Fibroblast of skin of left quadriceps (primary cell): ENCODE results near the gene NOL3.
"Not testable (repeated sequence)": the region's sequence is repeated elsewhere in the genome, so short reads cannot be mapped to it uniquely, and the experiment has no call there.

Source experiments
- DNase-seq, 2 experiments: peaks; one replicate each; pipeline ENCODE4 v3.0.0-alpha.2; 2013; ENCODE audit warnings: low read depth in 2 of 2

Gene NOL3

GRCh38 chr16:67170168-67170948 lies at the start of gene NOL3:
Gene NOL3, plus strand, starts transcription at chr16:67170538.
- DNase-seq, result peak; percentile 69 to 70

- not testable (repeated sequence) for DNase-seq
Measured at GRCh38 chr16:67122799-67123198, 47.5 kb upstream of the NOL3 start.

GRCh38 chr16:67128417-67128816 lies 41.9 kb upstream of the NOL3 start:
- DNase-seq, result no peak

- DNase-seq, result no peak
Measured at GRCh38 chr16:67128887-67129286, 41.5 kb upstream of the NOL3 start.

- DNase-seq, result no peak
Measured at GRCh38 chr16:67129422-67129821, 40.9 kb upstream of the NOL3 start.

GRCh38 chr16:67137605-67138004 lies 32.7 kb upstream of the NOL3 start:
- DNase-seq, result no peak

- DNase-seq, result no peak
Measured at GRCh38 chr16:67141391-67141790, 28.9 kb upstream of the NOL3 start.

GRCh38 chr16:67142342-67142741 lies 28.0 kb upstream of the NOL3 start:
- no peak for DNase-seq

GRCh38 chr16:67144943-67145342 lies 25.4 kb upstream of the NOL3 start:
- no peak for DNase-seq

GRCh38 chr16:67145746-67146145 lies 24.6 kb upstream of the NOL3 start:
- no peak for DNase-seq

- DNase-seq, result no peak
Measured at GRCh38 chr16:67146523-67147357, 23.6 kb upstream of the NOL3 start.

- no peak for DNase-seq
Measured at GRCh38 chr16:67147437-67148140, 22.7 kb upstream of the NOL3 start.

- DNase-seq, result no peak
Measured at GRCh38 chr16:67148221-67148620, 22.1 kb upstream of the NOL3 start.

GRCh38 chr16:67148656-67149275 lies 21.6 kb upstream of the NOL3 start:
- no peak for DNase-seq

GRCh38 chr16:67149276-67150046 lies 20.9 kb upstream of the NOL3 start:
- DNase-seq, result no peak

GRCh38 chr16:67150047-67150832 lies 20.1 kb upstream of the NOL3 start:
- no peak for DNase-seq

GRCh38 chr16:67150833-67151396 lies 19.4 kb upstream of the NOL3 start, which contains the start of gene B3GNT9:
Gene B3GNT9, minus strand, starts transcription at chr16:67150998. Its CDS starts 513 bp downstream, at chr16:67150485.
- no peak for DNase-seq

GRCh38 chr16:67151431-67152097 lies 18.8 kb upstream of the NOL3 start:
- no peak for DNase-seq

GRCh38 chr16:67154578-67155294 lies 15.6 kb upstream of the NOL3 start:
- no peak for DNase-seq
